ENCODE data around the gene SLX9.
"Not testable (repeated sequence)": the region's sequence is repeated elsewhere in the genome, so short reads cannot be mapped to it uniquely, and the experiment has no call there.

Gene SLX9

DNA sequence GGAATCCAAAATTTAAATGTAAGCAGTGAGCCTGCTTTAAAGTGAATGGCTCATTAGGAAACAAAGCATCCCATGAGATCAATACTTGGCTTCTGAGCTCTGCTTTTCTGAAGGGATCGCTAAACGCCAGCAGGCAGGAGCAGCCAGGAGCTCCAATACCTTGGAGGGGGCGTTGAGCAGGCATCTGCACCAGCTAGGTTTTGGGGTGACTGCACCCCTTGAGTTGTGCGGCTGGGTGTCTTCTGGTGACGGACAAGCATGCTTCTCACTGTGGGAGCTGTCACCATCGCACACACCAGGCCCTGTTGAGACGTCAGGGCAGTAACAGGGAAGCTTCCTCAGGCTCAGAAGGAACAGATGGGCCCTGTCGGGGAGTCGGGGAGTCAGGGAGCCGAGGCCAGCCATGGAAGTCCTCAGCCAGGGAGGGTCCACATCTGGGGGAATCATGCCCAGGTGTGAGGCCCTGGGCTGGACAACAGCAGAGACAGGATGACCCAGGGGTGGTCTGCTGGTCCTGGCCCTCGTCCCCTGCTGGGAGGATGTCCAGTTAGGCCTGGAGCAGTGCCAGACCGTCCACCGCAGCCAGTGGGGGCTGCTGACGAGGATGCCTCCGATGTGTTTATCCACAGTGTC, 76.7 kb downstream of the SLX9 start:
- no peak for DNase-seq (ENCODE audit: low read depth in 1 of 2, low spot score in 1 of 2)

DNA sequence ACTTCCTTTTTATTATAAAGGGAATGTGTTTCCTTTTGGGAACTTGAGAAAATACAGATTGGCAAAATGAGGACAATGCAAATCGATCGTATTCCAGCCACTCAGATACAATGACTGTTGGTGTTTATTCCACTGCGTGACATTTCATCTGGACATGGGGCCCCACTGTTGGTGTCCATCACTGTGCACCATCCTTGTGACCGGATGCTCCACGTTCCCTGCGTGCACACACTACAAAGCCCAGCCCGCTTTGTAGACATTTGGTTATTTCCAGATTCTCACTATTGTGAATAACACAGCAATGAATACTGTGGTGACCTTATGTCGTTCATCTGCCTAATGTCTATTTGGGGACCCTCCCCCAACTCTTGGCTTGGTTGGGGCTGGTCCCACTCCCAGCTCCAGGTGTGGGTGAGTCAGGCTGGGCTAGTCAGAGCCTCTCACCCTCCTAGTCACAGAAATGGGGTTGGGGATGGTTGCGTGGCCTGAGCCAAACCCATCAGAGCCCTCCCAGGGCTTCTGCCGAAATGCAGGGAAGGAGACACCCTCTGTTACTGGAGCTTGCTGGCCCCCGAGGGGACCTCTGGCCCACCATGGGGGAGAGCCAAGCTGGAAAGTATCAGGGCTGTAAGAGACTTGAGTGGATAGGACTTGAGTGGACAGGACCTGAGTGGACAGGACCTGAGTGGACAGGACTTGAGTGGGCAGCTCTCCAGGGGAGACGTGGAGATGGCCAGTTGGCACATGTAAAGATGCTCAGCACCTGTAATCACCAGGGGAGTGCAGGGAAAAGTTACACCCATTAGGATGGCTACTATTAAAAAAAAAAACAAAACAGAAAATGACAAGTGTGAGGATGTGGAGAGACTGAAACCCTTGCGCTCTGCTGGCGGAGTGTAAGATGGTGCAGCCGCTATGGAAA, 77.5 kb downstream of the SLX9 start:
- DNase-seq (ENCODE audit: low read depth in 1 of 2, low spot score in 1 of 2), result no peak

DNA sequence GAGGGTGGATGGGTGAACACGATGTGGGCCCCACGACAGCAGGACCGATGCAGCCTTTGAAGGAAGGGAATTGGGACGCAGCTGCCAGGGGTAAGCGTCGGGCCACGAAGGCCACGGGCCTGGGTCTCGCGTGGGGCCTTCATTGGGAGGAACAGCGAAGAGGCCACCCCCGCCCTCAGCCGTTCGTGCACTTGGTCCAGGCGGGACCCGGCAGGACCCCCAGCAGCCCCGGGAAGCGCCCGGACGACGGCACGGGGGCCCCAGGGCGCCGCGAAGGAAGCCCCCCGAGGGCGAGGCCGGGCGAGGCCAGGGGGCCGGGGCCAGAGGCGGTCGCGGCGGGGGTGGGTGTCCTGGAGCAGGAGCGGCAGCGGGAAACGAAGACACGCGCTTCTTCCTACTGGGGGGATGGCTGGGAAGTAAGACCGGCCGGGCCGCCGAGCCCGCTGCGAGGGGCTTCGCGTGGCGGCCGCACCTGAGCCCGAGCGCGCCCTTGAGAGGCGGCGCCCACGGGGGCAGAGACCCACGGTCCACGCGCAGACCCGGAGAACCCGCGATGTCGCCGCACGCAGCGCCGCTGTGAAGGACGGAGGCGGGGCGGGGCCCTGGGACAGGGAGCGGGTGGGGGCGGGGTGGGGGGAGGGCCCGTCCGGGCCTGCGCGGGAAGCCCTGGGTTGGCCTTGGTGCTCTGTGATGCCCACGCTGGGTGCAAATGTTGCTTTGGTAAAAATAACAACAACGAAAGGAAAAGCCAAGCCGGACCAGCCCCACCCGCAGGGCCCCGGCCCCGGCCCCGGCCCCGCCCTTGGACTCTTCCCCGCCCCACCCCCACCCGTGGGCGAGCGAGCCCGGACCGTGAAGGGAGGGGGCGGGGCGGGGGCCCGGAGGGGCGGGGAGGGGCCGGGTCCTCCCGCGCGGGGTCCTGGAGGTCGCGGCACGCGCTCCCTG, 78.6 kb downstream of the SLX9 start:
- DNase-seq (ENCODE audit: low read depth in 1 of 2, low spot score in 1 of 2), result no peak

DNA sequence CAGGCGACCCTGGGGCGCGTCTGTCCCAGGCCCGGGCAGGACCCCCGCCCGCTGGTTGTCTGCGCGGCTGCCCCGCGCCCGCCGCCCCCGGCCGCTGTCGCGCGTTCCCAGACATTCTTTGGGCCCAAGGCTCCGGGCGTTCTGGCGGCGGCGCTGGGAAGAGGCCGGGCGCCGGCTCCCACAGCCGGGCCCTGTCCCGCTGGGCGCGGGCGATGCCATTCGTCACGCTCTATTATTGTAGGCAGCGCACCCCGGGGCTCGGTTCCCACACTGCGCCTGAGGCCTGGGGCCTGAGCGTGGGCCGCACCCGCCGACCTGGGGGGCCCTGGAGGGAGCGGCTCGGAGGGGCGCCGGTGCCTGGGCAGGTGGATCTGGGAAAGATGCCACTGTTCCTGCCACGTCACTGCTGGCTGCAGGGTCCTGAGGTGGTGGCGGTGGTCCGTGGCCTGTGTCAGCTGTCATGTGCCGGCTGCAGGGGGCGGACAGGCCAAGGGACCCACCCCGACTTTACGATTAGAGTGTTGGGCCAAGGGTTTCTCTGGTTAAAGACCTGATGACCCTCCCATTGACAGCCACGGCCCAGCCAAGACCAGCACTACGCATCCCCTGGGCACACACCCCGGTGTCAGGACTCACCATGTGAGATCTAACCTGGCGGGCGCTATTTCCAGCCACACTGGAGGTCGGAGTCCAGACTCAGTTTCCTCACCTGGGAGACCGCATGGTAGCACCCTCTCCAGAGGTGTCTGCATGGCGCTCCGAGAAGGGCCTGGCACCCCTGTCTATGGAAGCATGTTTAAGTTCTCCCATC, 79.5 kb downstream of the SLX9 start:
- no peak for DNase-seq (ENCODE audit: low read depth in 1 of 2, low spot score in 1 of 2)

DNA sequence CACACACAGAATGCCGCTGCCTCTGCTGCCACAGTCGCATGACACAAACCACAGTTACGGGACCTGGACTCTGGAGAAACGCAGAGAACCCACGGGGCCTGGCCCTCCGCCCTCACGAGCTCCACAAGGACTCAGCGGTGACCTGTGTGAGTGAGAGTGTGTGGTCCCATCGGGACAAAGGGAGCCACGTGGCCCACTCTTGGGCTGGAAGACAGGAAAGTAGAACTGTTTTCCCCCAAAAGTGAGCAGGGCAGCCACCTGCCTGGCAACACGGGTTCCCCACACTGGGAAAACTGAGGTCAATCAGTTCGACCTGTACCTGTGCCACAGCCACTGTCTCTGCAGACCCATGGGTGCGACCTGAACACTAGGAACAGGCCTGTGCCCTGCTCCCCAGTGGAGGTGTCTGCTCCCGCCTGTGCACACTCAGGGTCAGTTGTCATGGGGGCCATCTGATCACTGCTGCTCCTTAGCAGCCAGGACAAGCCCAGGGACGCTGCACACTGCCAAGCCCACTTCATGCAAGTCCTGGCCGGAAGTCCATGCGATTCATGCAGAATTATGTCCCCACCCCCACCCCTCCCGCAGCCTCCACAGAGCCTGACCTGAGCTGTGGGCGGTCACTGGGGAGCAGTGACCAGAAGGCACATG, 80.2 kb downstream of the SLX9 start:
- no peak for DNase-seq (ENCODE audit: low read depth in 1 of 2, low spot score in 1 of 2)

DNA sequence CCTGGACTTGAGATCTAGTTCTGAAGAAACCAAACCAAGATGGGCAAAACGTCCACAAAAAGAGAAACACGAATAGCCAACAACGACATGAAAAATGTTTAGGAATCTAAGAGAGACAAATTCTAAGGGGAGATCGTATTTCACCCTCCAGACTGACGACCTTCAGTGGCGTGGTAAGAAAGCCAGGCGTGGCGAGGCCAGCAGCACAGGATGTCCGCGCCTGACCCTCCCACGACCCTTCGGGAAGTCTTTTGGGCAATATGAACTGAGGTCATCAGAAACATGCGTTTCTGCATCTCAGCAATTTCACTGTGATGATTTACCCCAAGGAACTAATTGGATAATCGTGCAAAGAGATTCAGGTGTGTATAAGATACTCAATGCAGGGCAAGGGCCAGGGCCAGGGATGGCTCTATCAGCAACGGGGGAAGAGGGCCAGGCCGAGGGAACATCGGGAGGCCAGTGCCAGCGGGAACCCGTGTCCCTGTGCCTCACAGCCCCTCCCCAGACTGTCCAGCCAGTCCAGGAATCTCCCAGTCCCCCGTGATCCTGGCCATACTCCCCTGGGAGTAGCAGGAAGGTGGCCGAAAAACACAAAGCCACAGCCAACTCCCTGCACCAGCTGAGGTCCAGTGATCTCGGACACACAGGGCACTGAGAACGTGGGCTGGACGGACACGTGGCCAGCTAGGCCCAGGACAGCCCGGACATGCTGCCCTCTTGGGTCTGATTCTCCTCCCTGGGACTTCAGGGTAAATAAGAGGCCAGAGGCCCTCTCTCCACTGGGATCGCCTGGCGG, 81.0 kb downstream of the SLX9 start:
- no peak for DNase-seq (ENCODE audit: low read depth in 1 of 2, low spot score in 1 of 2)

DNA sequence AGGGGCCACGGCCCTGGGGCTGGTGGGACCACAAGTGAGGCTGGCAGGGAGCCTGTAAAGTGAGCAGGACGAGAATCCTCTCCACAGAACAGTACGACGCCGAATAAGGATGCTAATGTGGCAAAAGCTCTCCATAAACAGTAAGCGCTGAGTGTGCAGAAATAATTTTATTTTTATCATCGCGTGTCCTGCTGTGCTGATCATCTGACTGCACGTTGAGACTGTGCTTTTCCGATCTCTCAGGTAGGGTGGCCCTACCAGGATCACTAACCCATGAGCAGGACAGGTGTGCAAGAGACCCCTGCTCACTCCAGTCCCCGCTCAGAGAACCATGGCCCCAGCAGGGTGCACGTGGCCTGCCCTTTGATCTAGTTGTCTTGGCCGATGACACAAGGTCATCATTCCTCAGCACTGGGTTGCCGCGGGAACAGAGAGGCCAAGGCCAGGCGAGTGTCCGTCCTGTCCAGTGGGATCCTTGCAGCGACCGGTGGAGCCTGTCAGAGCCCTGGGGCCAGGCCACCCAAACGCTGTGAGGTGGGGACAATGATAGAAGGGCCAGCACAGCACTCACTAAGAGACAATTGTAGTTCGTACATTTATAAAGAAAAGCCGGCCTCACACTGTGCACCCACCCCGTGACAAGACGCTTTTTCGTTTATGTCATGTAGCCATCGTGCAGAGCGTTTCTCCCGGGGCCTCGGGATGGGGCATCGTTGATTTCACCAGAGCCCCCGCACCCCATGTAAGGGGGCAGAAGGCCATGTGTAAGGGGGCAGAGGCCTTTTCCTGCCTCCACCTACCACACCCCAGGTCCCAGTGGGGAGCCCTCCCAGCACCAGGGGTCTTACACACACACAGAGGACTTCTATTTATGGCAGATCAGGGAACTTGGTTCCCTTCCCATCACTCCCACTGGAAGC, 81.9 kb downstream of the SLX9 start:
- no peak for DNase-seq (ENCODE audit: low read depth in 1 of 2, low spot score in 1 of 2)

DNA sequence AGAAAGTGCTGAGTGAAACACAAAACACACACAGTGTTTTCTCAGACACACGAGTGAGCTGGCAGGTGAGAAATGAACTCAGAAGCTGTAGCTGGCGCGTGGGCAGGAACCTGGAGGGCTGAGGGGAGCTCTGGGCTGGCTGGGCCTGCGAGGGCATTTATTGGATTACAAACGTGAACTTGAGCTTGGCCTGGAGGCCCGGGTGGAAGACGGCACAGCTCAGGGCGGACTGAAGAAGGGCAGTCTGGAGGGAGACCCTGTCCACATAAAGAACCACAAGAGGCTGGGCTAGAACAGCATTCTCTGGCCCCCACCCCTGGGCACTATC, 82.5 kb downstream of the SLX9 start:
- no peak for DNase-seq (ENCODE audit: low read depth in 1 of 2, low spot score in 1 of 2)

DNA sequence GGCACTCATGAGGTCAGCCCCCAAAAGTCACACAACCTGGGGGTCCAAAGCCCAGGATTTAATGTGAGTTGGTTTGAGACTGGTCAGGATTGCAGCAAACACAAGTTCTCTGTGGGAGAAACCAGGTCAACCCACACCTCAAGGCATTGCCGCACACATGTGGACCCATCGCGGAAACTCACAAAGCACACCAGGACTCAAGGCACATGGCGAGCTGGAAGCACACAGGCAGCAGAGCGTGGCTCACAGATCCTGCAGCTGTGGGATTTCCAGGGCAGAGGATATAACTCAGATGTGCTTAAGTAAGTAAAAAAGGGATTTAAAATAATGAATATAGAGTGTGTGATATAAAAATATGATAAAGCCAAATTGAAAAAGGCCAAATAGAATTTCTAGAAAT, 82.9 kb downstream of the SLX9 start:
- DNase-seq (ENCODE audit: low read depth in 1 of 2, low spot score in 1 of 2), result no peak

DNA sequence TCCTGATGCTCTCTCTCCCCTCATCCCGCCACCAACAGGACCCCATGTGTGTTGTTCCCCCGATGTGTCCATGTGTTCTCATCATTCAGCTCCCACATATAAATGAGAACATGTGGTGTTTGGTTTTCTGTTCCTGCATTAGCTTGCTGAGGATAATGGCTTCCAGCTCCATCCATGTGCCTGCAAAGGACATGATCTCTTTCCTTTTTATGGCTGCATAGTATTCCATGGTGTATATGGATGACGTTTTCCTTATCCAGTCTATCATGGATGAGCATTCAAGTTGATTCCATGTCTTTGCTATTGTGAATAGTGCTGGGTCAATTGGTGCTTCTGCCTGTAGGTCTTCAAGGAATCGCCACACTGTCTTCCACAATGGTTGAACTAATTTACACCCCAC, 84.7 kb downstream of the SLX9 start:
- DNase-seq (ENCODE audit: low read depth in 1 of 2, low spot score in 1 of 2), result not testable (repeated sequence)

DNA sequence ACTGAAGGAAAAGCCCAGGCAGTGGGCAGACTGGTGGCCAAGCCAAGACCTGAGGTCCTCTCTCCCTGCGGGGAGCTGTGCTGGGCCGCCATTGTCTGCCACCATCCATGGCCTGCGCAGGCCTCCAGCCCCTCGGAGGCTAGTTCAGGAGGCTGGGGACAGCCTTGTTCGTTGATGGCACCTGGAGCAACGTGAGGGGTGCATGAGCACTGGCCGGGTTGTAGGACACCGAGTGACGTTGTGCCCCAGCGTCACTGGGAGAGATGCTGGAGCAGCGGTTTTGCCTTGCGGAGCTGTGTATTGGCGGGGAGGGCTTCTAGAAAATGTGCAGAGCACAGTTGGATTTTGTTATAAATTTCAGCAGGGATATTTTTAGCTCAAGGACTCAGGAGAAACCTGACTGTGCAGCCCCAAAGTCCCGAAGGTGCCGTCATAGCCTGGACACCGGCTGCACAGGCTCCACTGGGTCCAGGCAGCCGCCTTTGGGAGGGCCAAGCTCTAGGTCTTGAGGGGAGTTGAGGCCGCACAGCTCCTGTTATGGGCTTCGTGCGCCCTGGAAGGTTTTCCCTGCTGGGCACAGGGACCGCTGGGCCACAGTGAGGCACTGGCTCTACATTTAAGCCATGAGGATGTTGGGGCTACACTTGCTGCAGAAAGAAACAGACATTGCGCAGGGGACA, 86.4 kb downstream of the SLX9 start:
- DNase-seq (ENCODE audit: low read depth in 1 of 2, low spot score in 1 of 2), result no peak

Data from stimulated activated CD4-positive, alpha-beta T cell treated with anti-CD3 and anti-CD28 coated beads, Interleukin-15, amount 100 ng/mL, for 1 hour (primary cell).